Pancreas (tissue), 10 donors: Measurements from ENCODE around the gene KHDRBS1. TPM values are rescaled to one million over a fixed set of nuclear protein-coding genes. Genes with fewer than 3 reads are reported as not detected.

Experiments
- ATAC-seq, 4 donors: fragments of 200-7000 bp; cut with Tn5 transposase; one replicate each; pipeline versions ENCODE4 v1.8.0 to v1.9.1; 2020; ENCODE audit warnings: mild to moderate bottlenecking in 4 of 4, moderate library complexity in 4 of 4
- DNase-seq, 6 donors: peaks; one replicate each; pipeline ENCODE4 v3.0.0-alpha.2; 2020
- FAIRE-seq: peaks from 2 replicates; lab custom pipeline; 2012; peaks lifted over from hg19 to GRCh38; lab: Jason Lieb, UNC
- H3K27ac ChIP-seq, 4 donors: fragments of 200-600 bp; sonication (generic); 1 replicate in 3 of 4; 2 replicates in 1 of 4; pipeline versions ENCODE4 v1.5.0 to v1.8.0; 2020
- H3K27me3 ChIP-seq, 4 donors: fragments of 200-600 bp; one replicate each; pipeline ENCODE4 v1.8.0; 2021
- H3K36me3 ChIP-seq, 3 donors: fragments of 200-600 bp; sonication (generic) in 1 of 3; one replicate each; pipeline versions ENCODE4 v1.5.0 to v1.8.0; 2020 to 2021
- H3K4me1 ChIP-seq, 3 donors: fragments of 200-600 bp; one replicate each; pipeline ENCODE4 v1.8.0; 2021
- H3K4me3 ChIP-seq, 4 donors: fragments of 200-600 bp; sonication (generic) in 2 of 4; one replicate each; pipeline versions ENCODE4 v1.5.0 to v1.8.0; 2020 to 2021
- H3K9me3 ChIP-seq, 4 donors: fragments of 200-600 bp; one replicate each; pipeline ENCODE4 v1.8.0; 2021
- WGBS, 2 donors: extraction: QIAGEN DNeasy Blood & Tissue Kit; methylation state at CpG; one replicate each; pipeline ENCODE4 v1.1.7; 2013; 5-methylcytosine and 5-hydroxymethylcytosine counted together
- intact Hi-C, 3 donors: fragments of 100-400 bp; cut with DNase I; formaldehyde crosslinking; loops; one replicate each; pipeline versions ENCODE4 v1.11.1 to v1.14.2; 2022
- polyA plus RNA-seq, 2 donors: library from polyadenylated mRNA; stranded (reverse); fragments of 200-250 nt; gene quantifications; one replicate each; pipeline ENCODE4 v1.2.3, GENCODE V29; 2013
- total RNA-seq, 6 donors: library from RNA; stranded (reverse); fragmentation: NEBNext Ultra II Directional in 4 of 6; extraction: Animal tissue kit (Norgen Biotek cat#: 25700) in 4 of 6; gene quantifications; one replicate each; pipeline versions ENCODE4 v1.2.1 to v1.2.4, GENCODE V29; 2021 to 2023
- TF ChIP-seq, protein P1 (sequence below), 4 donors: fragments of 200-600 bp; sonication (generic) in 3 of 4; IDR thresholded peaks; one replicate each; pipeline versions ENCODE4 v1.5.0 to v1.8.0; 2021; ENCODE audit warnings: antibody characterized with exemption in 4 of 4
- donor health status: healthy with polysubstance abuse.
- donor health status: DM: no; HTN: no; CAD: no; lungs with moderate emphysema.
- donor health status: DM: no; HTN: no; CAD: no.
- donor health status: control.
- donor health status: control.
- donor health status: Bipolar disorder and iron deficiency.
- donor health status: DM: yes; HTN: yes; CAD: no.
- donor health status: DM: no; HTN: no; CAD: no.
- donor health status: DM: no; HTN: no; CAD: no.
- donor health status: DM: yes; HTN: yes; CAD: no.

Gene KHDRBS1
- total and polyA plus RNA-seq, 8 donors: 22.8 to 56.7 (median 41.2) TPM

GRCh38 chr1:31984419-31985347, 29.0 kb upstream of the KHDRBS1 start:
- ATAC-seq: no peak
- no peak for DNase-seq
- H3K9me3 ChIP-seq: no peaks in the 10 kb centered on the region
- TF ChIP-seq, protein P1, sequence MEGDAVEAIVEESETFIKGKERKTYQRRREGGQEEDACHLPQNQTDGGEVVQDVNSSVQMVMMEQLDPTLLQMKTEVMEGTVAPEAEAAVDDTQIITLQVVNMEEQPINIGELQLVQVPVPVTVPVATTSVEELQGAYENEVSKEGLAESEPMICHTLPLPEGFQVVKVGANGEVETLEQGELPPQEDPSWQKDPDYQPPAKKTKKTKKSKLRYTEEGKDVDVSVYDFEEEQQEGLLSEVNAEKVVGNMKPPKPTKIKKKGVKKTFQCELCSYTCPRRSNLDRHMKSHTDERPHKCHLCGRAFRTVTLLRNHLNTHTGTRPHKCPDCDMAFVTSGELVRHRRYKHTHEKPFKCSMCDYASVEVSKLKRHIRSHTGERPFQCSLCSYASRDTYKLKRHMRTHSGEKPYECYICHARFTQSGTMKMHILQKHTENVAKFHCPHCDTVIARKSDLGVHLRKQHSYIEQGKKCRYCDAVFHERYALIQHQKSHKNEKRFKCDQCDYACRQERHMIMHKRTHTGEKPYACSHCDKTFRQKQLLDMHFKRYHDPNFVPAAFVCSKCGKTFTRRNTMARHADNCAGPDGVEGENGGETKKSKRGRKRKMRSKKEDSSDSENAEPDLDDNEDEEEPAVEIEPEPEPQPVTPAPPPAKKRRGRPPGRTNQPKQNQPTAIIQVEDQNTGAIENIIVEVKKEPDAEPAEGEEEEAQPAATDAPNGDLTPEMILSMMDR (IDR thresholded peaks at IDR 0.05): no peak
- WGBS, 2 donors: 91 to 96% methylated on average over 6 of the region's 6 CpGs
- H3K27me3 ChIP-seq: no peaks in the 10 kb centered on the region
- FAIRE-seq: no peak
- H3K4me1 ChIP-seq: no peaks in the 10 kb centered on the region
- no peaks in the 10 kb centered on the region for H3K36me3 ChIP-seq
- intact Hi-C loops: no loop called here
- H3K27ac ChIP-seq: no peak overlapping the region
- H3K4me3 ChIP-seq: no peak overlapping the region

GRCh38 chr1:31985430-31985829, 28.2 kb upstream of the KHDRBS1 start:
- 46 to 51% methylated on average over 4 of the region's 4 CpGs for WGBS, 2 donors
- H3K4me3 ChIP-seq: no peak overlapping the region
- H3K27ac ChIP-seq: no peak overlapping the region

GRCh38 chr1:31987135-31987619, 26.5 kb upstream of the KHDRBS1 start:
- H3K27ac ChIP-seq: no peak overlapping the region
- H3K4me3 ChIP-seq: no peak overlapping the region
- ATAC-seq: peak in 1 of 4 donors; percentile 11
- DNase-seq: no peak
- H3K4me1 ChIP-seq: no peaks in the 10 kb centered on the region
- H3K27me3 ChIP-seq: no peaks in the 10 kb centered on the region
- FAIRE-seq: no peak
- TF ChIP-seq, protein P1 (IDR thresholded peaks at IDR 0.05): no peak
- intact Hi-C loops: no loop called here
- no peaks in the 10 kb centered on the region for H3K9me3 ChIP-seq
- no peaks in the 10 kb centered on the region for H3K36me3 ChIP-seq
- WGBS, 2 donors: 37 to 44% methylated on average over 9 of the region's 9 CpGs

More at GRCh38 chr1:31985430-31985829, 28.2 kb upstream of the KHDRBS1 start:
- ATAC-seq (peak in 2 of 4 donors; percentile 30 to 43), FAIRE-seq (no peak), DNase-seq (no peak)
- TF ChIP-seq, protein P1 (IDR thresholded peaks at IDR 0.05): no peak
- Histone ChIP-seq H3K9me3 (no peaks in the 10 kb centered on the region), H3K4me1 (no peaks in the 10 kb centered on the region), H3K36me3 (no peaks in the 10 kb centered on the region), H3K27me3 (no peaks in the 10 kb centered on the region)
- intact Hi-C loops: no loop called here

DNA sequence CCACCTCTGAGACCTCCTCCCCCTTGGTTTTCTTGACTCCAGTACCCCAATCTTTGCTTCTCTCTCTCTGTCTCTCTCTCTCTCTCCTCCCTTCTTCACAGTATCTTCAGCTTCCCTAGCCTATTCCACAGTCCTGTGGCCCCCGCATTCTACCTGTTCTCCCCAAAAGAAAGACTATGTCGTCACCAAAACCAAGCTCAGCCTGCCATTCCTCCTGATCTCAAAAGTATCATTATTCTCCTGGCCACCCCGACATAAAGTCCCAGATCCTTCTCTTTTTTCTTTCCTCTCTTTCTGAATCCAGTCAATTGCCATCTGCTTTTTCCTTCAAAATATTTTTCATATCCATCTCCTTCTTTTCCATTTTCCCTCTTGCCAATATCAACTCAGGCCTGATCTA, 23.7 kb upstream of the KHDRBS1 start:
- 79 to 88% methylated on average over 3 of the region's 3 CpGs for WGBS, 2 donors
- no peak for FAIRE-seq
- ATAC-seq: no peak
- H3K27me3 ChIP-seq: no peaks in the 10 kb centered on the region
- TF ChIP-seq, protein P1 (IDR thresholded peaks at IDR 0.05): no peak
- H3K4me1 ChIP-seq: no peaks in the 10 kb centered on the region
- H3K4me3 ChIP-seq: no peak overlapping the region
- H3K36me3 ChIP-seq: no peaks in the 10 kb centered on the region
- intact Hi-C loops: no loop called here
- DNase-seq: no peak
- no peak overlapping the region for H3K27ac ChIP-seq
- H3K9me3 ChIP-seq: no peaks in the 10 kb centered on the region

GRCh38 chr1:31991182-31991581, 22.5 kb upstream of the KHDRBS1 start:
- TF ChIP-seq, protein P1 (IDR thresholded peaks at IDR 0.05): no peak
- no peak overlapping the region for H3K27ac ChIP-seq
- H3K4me3 ChIP-seq: no peak overlapping the region
- DNase-seq (no peak), FAIRE-seq (no peak), ATAC-seq (no peak)
- no peaks in the 10 kb centered on the region for H3K9me3 ChIP-seq
- intact Hi-C loops: no loop called here
- H3K27me3 ChIP-seq: no peaks in the 10 kb centered on the region
- H3K36me3 ChIP-seq: no peaks in the 10 kb centered on the region
- WGBS, 2 donors: 67 to 96% methylated on average over 1 of the region's 1 CpG
- no peaks in the 10 kb centered on the region for H3K4me1 ChIP-seq
